ENCODE measurements around the gene MRPS25. TPM values are rescaled to one million over a fixed set of nuclear protein-coding genes. Genes with fewer than 3 reads are reported as not detected.
A peak's percentile ranks its signal among the peaks of the same experiment; 100 is the strongest.

The MRPS25 gene
- total and polyA plus RNA-seq, 9 of the 15 experiments (the other 6 are each of a cell fraction or from before 2014, with no cell fraction given), result 34.3 to 129 (median 78.2) TPM

DNA sequence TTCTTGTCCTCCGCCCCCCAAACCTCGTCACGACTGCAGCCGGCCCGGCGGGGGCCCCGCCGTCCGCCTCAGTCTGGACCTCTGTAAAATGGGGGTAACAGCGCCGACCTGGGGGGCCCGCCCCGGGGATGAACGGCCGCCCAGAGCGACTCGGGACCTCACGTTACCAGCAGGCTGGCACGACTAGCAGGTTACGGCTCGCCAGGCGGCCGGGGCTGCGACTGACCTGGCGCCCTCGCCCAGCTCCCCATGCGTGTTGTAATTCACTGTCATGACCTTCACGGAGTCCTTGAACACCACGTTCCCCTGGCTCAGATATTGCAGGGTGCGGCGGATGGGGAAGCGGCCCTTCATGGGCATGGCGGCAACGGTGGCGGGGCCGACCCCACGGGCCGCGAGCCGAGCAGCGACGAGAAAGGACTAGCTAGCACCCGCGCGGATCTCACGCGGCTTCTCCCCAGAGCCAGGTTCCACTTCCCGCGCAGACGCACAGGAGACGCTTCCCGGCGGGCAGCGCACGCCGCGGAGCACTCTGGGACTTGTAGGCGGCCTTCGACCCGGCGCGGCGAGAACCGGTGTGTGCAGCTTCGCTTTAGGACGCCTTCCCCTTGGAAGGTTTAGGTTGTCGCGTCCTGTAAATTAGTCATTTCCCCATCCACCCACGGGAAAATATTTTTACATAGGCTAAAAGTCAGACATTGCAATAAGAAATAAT, at the start of gene MRPS25 (continued):
- TF ChIP-seq, protein P1, sequence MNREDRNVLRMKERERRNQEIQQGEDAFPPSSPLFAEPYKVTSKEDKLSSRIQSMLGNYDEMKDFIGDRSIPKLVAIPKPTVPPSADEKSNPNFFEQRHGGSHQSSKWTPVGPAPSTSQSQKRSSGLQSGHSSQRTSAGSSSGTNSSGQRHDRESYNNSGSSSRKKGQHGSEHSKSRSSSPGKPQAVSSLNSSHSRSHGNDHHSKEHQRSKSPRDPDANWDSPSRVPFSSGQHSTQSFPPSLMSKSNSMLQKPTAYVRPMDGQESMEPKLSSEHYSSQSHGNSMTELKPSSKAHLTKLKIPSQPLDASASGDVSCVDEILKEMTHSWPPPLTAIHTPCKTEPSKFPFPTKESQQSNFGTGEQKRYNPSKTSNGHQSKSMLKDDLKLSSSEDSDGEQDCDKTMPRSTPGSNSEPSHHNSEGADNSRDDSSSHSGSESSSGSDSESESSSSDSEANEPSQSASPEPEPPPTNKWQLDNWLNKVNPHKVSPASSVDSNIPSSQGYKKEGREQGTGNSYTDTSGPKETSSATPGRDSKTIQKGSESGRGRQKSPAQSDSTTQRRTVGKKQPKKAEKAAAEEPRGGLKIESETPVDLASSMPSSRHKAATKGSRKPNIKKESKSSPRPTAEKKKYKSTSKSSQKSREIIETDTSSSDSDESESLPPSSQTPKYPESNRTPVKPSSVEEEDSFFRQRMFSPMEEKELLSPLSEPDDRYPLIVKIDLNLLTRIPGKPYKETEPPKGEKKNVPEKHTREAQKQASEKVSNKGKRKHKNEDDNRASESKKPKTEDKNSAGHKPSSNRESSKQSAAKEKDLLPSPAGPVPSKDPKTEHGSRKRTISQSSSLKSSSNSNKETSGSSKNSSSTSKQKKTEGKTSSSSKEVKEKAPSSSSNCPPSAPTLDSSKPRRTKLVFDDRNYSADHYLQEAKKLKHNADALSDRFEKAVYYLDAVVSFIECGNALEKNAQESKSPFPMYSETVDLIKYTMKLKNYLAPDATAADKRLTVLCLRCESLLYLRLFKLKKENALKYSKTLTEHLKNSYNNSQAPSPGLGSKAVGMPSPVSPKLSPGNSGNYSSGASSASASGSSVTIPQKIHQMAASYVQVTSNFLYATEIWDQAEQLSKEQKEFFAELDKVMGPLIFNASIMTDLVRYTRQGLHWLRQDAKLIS (CRISPR knock-in tag; IDR thresholded peaks at IDR 0.05), result peak; percentile 75
- TF ChIP-seq, protein P2, sequence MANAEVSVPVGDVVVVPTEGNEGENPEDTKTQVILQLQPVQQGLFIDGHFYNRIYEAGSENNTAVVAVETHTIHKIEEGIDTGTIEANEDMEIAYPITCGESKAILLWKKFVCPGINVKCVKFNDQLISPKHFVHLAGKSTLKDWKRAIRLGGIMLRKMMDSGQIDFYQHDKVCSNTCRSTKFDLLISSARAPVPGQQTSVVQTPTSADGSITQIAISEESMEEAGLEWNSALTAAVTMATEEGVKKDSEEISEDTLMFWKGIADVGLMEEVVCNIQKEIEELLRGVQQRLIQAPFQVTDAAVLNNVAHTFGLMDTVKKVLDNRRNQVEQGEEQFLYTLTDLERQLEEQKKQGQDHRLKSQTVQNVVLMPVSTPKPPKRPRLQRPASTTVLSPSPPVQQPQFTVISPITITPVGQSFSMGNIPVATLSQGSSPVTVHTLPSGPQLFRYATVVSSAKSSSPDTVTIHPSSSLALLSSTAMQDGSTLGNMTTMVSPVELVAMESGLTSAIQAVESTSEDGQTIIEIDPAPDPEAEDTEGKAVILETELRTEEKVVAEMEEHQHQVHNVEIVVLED (CRISPR knock-in tag; IDR thresholded peaks at IDR 0.05), result peak; percentile 59; the same call in 1 of the 2 replicates
- TF ChIP-seq POU5F1 (IDR thresholded peaks at IDR 0.05; ENCODE audit: borderline replicate concordance, low read depth, low read length, partially characterized antibody) (peak; percentile 7), CCAR2 (IDR thresholded peaks at IDR 0.05; ENCODE audit: low read depth, low read length) (no peak), KDM2B (CRISPR knock-in tag; IDR thresholded peaks at IDR 0.05) (no peak), ZNF143 (CRISPR knock-in tag; IDR thresholded peaks at IDR 0.05) (peak; percentile 95), ETV6 (IDR thresholded peaks at IDR 0.05; ENCODE audit: borderline replicate concordance in 1 of 2, low read depth in 2 of 2, low read length in 1 of 2) (no peak), ETV6 (CRISPR knock-in tag; IDR thresholded peaks at IDR 0.05; ENCODE audit: borderline replicate concordance) (no peak), ZNF217 (CRISPR knock-in tag; IDR thresholded peaks at IDR 0.05) (no peak), SLC30A9 (CRISPR knock-in tag; IDR thresholded peaks at IDR 0.05) (no peak), ZNF311 (CRISPR knock-in tag; IDR thresholded peaks at IDR 0.05) (no peak), MAFG (tag; conservative IDR thresholded peaks at IDR 0.05) (no peak), ZNF444 (CRISPR knock-in tag; IDR thresholded peaks at IDR 0.05) (no peak), CEBPB (tag; IDR thresholded peaks at IDR 0.05) (no peak), LCOR (CRISPR knock-in tag; IDR thresholded peaks at IDR 0.05) (0 out of 2 replicates have a peak, but pooled peaks have one; percentile 16), U2AF1 (optimal IDR thresholded peaks at IDR 0.05; ENCODE audit: low read depth, low read length) (peak; percentile 91), ZNF766 (CRISPR knock-in tag; conservative IDR thresholded peaks at IDR 0.05) (no peak), ZFP1 (CRISPR knock-in tag; IDR thresholded peaks at IDR 0.05) (no peak), ZNF23 (CRISPR knock-in tag; IDR thresholded peaks at IDR 0.05) (no peak), NEUROD1 (IDR thresholded peaks at IDR 0.05; ENCODE audit: borderline replicate concordance, low read depth, low read length, partially characterized antibody) (no peak), CBX1 (IDR thresholded peaks at IDR 0.05; ENCODE audit: low read depth) (peak; percentile 63), KLF13 (tag; IDR thresholded peaks at IDR 0.05; ENCODE audit: borderline replicate concordance, low read depth) (no peak), NR2C2 (CRISPR knock-in tag; IDR thresholded peaks at IDR 0.05) (peak; percentile 88), NR2C2 (tag; IDR thresholded peaks at IDR 0.05) (no peak), ZNF830 (CRISPR knock-in tag; IDR thresholded peaks at IDR 0.05) (no peak), HCFC1 (IDR thresholded peaks at IDR 0.05; ENCODE audit: low read depth, low read length) (peak; percentile 99)

Measured in K562 (cell line).